Measurements from ENCODE around the gene SCMH1.

SCMH1 gene

DNA sequence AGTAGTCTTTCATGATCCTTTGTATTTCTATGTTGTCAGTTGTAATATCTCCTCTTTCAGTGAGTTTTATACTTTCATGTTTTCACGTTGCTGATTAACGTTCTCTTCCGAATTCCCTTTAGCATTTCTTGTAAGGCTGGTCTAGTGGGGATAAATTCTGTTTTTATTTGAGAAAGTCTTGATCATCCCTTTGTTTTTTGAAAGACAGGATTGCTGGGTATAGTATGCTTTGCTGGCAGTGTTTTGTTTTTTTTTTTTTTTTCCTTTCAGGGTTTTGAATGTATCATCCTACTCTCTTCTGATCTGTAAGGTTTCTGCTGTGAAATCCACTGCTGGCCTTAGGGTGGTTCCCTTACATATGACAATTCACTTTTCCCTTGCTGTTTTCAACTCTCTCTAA, 74.4 kb downstream of the SCMH1 start:
- Histone ChIP-seq H3K36me3 (ENCODE audit: control insufficient read depth, insufficient read depth, low read length) (no peaks in the 10 kb centered on the region), H3K79me2 (no peaks in the 10 kb centered on the region), H3K27me3 (ENCODE audit: control insufficient read depth, insufficient read depth, low read length) (no peaks in the 10 kb centered on the region), H3K9me3 (ENCODE audit: control insufficient read depth, low read length) (peaks cover 5% of the 10 kb centered on the region), H2AFZ (no peak overlapping the region), H3K4me2 (ENCODE audit: low read length) (no peak overlapping the region), H3K4me3 (ENCODE audit: low read depth, low read length) (no peak overlapping the region), H3K27ac (no peak overlapping the region), H3K4me1 (no peaks in the 10 kb centered on the region), H3K9ac (no peak overlapping the region)
- TF ChIP-seq, protein P1, sequence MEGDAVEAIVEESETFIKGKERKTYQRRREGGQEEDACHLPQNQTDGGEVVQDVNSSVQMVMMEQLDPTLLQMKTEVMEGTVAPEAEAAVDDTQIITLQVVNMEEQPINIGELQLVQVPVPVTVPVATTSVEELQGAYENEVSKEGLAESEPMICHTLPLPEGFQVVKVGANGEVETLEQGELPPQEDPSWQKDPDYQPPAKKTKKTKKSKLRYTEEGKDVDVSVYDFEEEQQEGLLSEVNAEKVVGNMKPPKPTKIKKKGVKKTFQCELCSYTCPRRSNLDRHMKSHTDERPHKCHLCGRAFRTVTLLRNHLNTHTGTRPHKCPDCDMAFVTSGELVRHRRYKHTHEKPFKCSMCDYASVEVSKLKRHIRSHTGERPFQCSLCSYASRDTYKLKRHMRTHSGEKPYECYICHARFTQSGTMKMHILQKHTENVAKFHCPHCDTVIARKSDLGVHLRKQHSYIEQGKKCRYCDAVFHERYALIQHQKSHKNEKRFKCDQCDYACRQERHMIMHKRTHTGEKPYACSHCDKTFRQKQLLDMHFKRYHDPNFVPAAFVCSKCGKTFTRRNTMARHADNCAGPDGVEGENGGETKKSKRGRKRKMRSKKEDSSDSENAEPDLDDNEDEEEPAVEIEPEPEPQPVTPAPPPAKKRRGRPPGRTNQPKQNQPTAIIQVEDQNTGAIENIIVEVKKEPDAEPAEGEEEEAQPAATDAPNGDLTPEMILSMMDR (IDR thresholded peaks at IDR 0.05) = no peak

DNA sequence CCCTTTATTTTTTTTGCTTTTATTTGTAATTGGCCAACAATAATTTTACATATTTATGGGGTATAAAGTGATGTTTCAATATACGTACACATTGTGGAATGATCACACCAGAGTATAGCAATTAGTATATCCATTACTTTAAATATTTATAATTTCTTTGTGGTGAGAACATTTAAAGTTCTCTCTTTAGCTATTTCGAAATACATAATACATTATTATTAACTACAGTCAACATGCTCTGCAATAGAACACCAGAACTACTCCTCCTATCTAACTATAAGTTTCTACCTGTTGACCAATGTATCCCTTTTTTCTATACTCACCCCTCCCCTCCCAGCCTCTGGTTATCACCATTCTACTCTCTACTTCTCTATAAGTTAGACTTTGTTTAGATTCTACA, 77.4 kb downstream of the SCMH1 start:
- Histone ChIP-seq H3K27me3 (ENCODE audit: control insufficient read depth, insufficient read depth, low read length) (no peaks in the 10 kb centered on the region), H3K9me3 (ENCODE audit: control insufficient read depth, low read length) (peaks cover 5% of the 10 kb centered on the region), H2AFZ (no peak overlapping the region), H3K27ac (no peak overlapping the region), H3K4me3 (ENCODE audit: low read depth, low read length) (no peak overlapping the region), H3K36me3 (ENCODE audit: control insufficient read depth, insufficient read depth, low read length) (no peaks in the 10 kb centered on the region), H3K9ac (no peak overlapping the region), H3K79me2 (no peaks in the 10 kb centered on the region), H3K4me1 (no peaks in the 10 kb centered on the region), H3K4me2 (ENCODE audit: low read length) (no peak overlapping the region)
- TF ChIP-seq, protein P1 (IDR thresholded peaks at IDR 0.05) = no peak

DNA sequence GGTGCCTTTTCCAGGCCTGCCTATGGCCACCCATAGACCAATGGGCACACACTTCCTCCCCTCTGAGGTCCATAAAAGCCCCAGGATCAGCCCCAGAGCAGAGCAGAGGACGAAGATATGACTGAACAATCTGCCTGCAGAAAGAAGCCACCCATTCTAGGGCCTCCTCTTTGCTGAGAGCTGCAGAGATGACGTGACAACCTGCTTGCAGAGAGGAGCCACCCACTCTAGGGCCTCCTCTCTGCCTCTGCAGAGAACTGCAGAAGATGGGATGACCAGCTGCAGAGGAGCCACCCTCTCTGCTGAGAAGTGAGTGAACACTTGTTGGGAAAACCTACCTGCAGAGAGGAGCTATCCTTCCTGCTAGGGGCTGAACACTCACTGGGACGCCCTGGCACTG, 79.7 kb downstream of the SCMH1 start:
- no peak overlapping the region for H3K4me2 ChIP-seq (ENCODE audit: low read length)
- no peak overlapping the region for H3K9ac ChIP-seq

DNA sequence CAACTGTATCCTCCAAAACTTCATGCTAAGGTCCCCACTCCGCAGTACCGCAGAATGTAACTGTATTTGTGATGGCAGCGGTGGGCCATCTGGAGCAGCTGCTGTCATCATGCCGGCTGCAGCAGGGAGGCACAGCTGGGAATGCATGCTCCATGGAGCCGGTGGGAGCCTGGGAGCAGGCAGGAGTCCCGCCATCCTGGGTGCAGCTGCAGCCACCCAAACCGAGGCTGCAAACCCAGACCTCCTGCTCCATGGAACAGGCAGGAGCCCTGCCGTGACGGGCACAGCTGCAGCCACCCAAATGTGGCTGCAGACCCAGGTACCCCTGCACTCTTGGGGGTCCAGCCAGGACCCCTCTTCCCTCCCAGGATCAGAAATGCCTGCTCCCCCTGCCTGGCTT, 80.3 kb downstream of the SCMH1 start:
- no peaks in the 10 kb centered on the region for H3K4me1 ChIP-seq

More for the DNA sequence above, 79.7 kb downstream of the SCMH1 start:
- no peak overlapping the region for H3K4me3 ChIP-seq (ENCODE audit: low read depth, low read length)
- no peaks in the 10 kb centered on the region for H3K36me3 ChIP-seq (ENCODE audit: control insufficient read depth, insufficient read depth, low read length)
- TF ChIP-seq, protein P1 (IDR thresholded peaks at IDR 0.05) = no peak
- H2AFZ ChIP-seq = no peak overlapping the region
- no peaks in the 10 kb centered on the region for H3K27me3 ChIP-seq (ENCODE audit: control insufficient read depth, insufficient read depth, low read length)
- H3K9me3 ChIP-seq (ENCODE audit: control insufficient read depth, low read length) = peaks cover 2% of the 10 kb centered on the region
- H3K27ac ChIP-seq = no peak overlapping the region
- H3K4me1 ChIP-seq = no peaks in the 10 kb centered on the region
- H3K79me2 ChIP-seq = no peaks in the 10 kb centered on the region

More for the DNA sequence above, 80.3 kb downstream of the SCMH1 start:
- Histone ChIP-seq H3K9ac (no peak overlapping the region), H3K4me2 (ENCODE audit: low read length) (no peak overlapping the region), H3K79me2 (no peaks in the 10 kb centered on the region), H2AFZ (no peak overlapping the region), H3K4me3 (ENCODE audit: low read depth, low read length) (no peak overlapping the region), H3K27ac (no peak overlapping the region), H3K36me3 (ENCODE audit: control insufficient read depth, insufficient read depth, low read length) (no peaks in the 10 kb centered on the region), H3K27me3 (ENCODE audit: control insufficient read depth, insufficient read depth, low read length) (no peaks in the 10 kb centered on the region), H3K9me3 (ENCODE audit: control insufficient read depth, low read length) (no peaks in the 10 kb centered on the region)
- TF ChIP-seq, protein P1 (IDR thresholded peaks at IDR 0.05) = no peak
